ENCODE results near the gene DDX18. TPM values are rescaled to one million over a fixed set of nuclear protein-coding genes. Genes with fewer than 3 reads are reported as not detected.
"Not testable (repeated sequence)": the region's sequence is repeated elsewhere in the genome, so short reads cannot be mapped to it uniquely, and the experiment has no call there.

Gene DDX18
- total RNA-seq, 2 experiments from 2014 or later: 75.1 to 79.1 TPM

GRCh38 chr2:117815946-117816345 is 1.5 kb downstream of the DDX18 start:
- H3K36me3 Mint-ChIP-seq: peaks cover 14% of the 10 kb centered on the region
- H3K27ac Mint-ChIP-seq: no peak overlapping the region
- H3K4me3 Mint-ChIP-seq: peak overlapping the region; percentile 97
- ATAC-seq (ENCODE audit: low read depth) (no peak), DNase-seq (no peak)
- POLR2A ChIA-PET: no interaction called here
- H3K4me1 Mint-ChIP-seq: peaks cover 26% of the 10 kb centered on the region
- no peaks in the 10 kb centered on the region for H3K27me3 Mint-ChIP-seq
- H3K9me3 Mint-ChIP-seq: no peaks in the 10 kb centered on the region

GRCh38 chr2:117818921-117819320 is 4.4 kb downstream of the DDX18 start:
- Mint-ChIP-seq H3K4me1 (peaks cover 26% of the 10 kb centered on the region), H3K9me3 (no peaks in the 10 kb centered on the region), H3K27ac (peak overlapping the region; percentile 27), H3K4me3 (no peak overlapping the region), H3K36me3 (peaks cover 30% of the 10 kb centered on the region), H3K27me3 (no peaks in the 10 kb centered on the region)
- POLR2A ChIA-PET: no interaction called here
- ATAC-seq (ENCODE audit: low read depth) (no peak), DNase-seq (no peak)

DNA sequence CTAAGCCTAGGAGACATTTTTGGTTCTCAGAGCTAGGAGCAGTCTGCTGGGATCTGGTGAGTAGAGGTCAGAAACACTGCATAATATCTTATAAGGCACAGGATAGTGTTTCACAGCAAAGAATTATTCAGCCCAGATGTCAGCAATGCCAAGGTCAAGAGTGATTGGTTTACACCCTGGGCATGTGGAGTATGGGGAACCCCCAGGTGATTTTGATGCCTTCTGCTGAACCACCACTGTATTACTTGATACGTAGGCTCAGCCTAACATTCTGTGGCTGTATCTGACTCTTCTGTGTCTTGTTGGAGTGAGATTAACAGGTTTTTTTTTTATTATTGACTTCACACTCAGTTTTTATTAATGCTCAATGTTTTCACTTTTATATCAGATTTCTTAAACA is 6.0 kb downstream of the DDX18 start:
- ATAC-seq (ENCODE audit: low read depth): no peak
- H3K36me3 Mint-ChIP-seq: peaks cover 38% of the 10 kb centered on the region
- H3K4me3 Mint-ChIP-seq: no peak overlapping the region
- H3K27me3 Mint-ChIP-seq: no peaks in the 10 kb centered on the region
- POLR2A ChIA-PET: no interaction called here
- no peak overlapping the region for H3K27ac Mint-ChIP-seq
- peaks cover 18% of the 10 kb centered on the region for H3K4me1 Mint-ChIP-seq
- no peaks in the 10 kb centered on the region for H3K9me3 Mint-ChIP-seq
- no peak for DNase-seq

DNA sequence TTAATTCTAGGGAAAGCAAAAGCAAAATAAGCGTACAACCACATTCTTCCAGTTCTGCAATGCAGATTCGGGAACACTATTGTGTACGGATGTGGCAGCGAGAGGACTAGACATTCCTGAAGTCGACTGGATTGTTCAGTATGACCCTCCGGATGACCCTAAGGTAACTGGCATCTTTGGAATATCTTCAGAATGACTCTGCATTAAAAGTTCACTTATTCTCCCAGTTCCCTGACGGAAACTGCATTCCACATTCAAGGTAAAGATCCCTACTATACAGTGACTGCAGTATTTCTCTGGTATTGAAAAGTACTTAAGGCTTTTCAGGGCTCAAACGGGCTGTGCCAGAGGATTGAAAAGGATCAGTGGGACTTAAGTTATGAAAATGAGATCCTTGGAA is 10.9 kb downstream of the DDX18 start:
- Mint-ChIP-seq H3K36me3 (peaks cover 51% of the 10 kb centered on the region), H3K4me3 (no peak overlapping the region), H3K27ac (no peak overlapping the region), H3K4me1 (peaks cover 2% of the 10 kb centered on the region), H3K27me3 (no peaks in the 10 kb centered on the region), H3K9me3 (no peaks in the 10 kb centered on the region)
- POLR2A ChIA-PET: no interaction called here
- ATAC-seq (ENCODE audit: low read depth) (no peak), DNase-seq (no peak)

- ATAC-seq (ENCODE audit: low read depth); H3K27me3 Mint-ChIP-seq; H3K4me3 Mint-ChIP-seq; H3K9me3 Mint-ChIP-seq; H3K27ac Mint-ChIP-seq; POLR2A ChIA-PET; H3K4me1 Mint-ChIP-seq; DNase-seq: not testable (repeated sequence)
- peaks cover 49% of the 10 kb centered on the region for H3K36me3 Mint-ChIP-seq
Observed at GRCh38 chr2:117827464-117827863, 13.0 kb downstream of the DDX18 start.

GRCh38 chr2:117828870-117829269 is 14.4 kb downstream of the DDX18 start:
- Mint-ChIP-seq H3K4me1 (peaks cover 2% of the 10 kb centered on the region), H3K36me3 (peaks cover 37% of the 10 kb centered on the region), H3K9me3 (no peaks in the 10 kb centered on the region), H3K27me3 (no peaks in the 10 kb centered on the region), H3K4me3 (no peak overlapping the region), H3K27ac (no peak overlapping the region)
- POLR2A ChIA-PET: no interaction called here
- DNase-seq (no peak), ATAC-seq (ENCODE audit: low read depth) (no peak)

DNA sequence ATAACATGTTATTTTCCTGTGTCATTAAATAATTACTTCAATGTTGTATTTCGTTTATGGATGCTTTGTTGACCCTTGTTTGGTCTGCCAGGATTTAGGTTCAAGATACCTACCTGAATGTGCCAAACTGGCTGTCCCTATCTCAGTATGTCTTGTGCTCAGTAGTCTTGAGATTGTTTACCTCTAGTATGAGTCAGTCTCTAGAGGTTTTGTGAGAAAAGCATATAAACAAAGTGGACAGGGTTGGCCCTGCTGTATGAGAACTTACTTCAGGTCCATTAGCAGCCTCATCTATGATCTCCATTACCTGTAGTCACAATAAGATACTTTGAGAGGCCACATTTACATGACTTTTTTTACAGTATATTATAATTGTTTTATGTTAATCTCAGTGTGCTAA is 17.8 kb downstream of the DDX18 start:
- H3K4me3 Mint-ChIP-seq: no peak overlapping the region
- no peaks in the 10 kb centered on the region for H3K27me3 Mint-ChIP-seq
- H3K27ac Mint-ChIP-seq: no peak overlapping the region
- POLR2A ChIA-PET: no interaction called here
- H3K4me1 Mint-ChIP-seq: peaks cover 4% of the 10 kb centered on the region
- no peak for ATAC-seq (ENCODE audit: low read depth)
- no peak for DNase-seq
- no peaks in the 10 kb centered on the region for H3K9me3 Mint-ChIP-seq
- H3K36me3 Mint-ChIP-seq: peaks cover 14% of the 10 kb centered on the region

GRCh38 chr2:117832905-117833613 is 18.6 kb downstream of the DDX18 start:
- Mint-ChIP-seq H3K27me3 (no peaks in the 10 kb centered on the region), H3K9me3 (no peaks in the 10 kb centered on the region), H3K27ac (no peak overlapping the region), H3K36me3 (peaks cover 8% of the 10 kb centered on the region), H3K4me1 (peaks cover 4% of the 10 kb centered on the region), H3K4me3 (no peak overlapping the region)
- POLR2A ChIA-PET: no interaction called here
- ATAC-seq (ENCODE audit: low read depth) (peak; percentile 48), DNase-seq (peak; percentile 33)

GRCh38 chr2:117833911-117834310 is 19.4 kb downstream of the DDX18 start:
- Mint-ChIP-seq H3K27ac (no peak overlapping the region), H3K4me3 (no peak overlapping the region), H3K9me3 (no peaks in the 10 kb centered on the region), H3K4me1 (peaks cover 4% of the 10 kb centered on the region), H3K27me3 (no peaks in the 10 kb centered on the region), H3K36me3 (peaks cover 8% of the 10 kb centered on the region)
- POLR2A ChIA-PET: no interaction called here
- ATAC-seq (ENCODE audit: low read depth) (no peak), DNase-seq (no peak)

GRCh38 chr2:117834992-117835391 is 20.5 kb downstream of the DDX18 start:
- Mint-ChIP-seq H3K36me3 (peaks cover 7% of the 10 kb centered on the region), H3K27me3 (no peaks in the 10 kb centered on the region), H3K27ac (no peak overlapping the region), H3K4me1 (peaks cover 3% of the 10 kb centered on the region), H3K9me3 (no peaks in the 10 kb centered on the region), H3K4me3 (no peak overlapping the region)
- DNase-seq (no peak), ATAC-seq (ENCODE audit: low read depth) (no peak)
- POLR2A ChIA-PET: no interaction called here

DNA sequence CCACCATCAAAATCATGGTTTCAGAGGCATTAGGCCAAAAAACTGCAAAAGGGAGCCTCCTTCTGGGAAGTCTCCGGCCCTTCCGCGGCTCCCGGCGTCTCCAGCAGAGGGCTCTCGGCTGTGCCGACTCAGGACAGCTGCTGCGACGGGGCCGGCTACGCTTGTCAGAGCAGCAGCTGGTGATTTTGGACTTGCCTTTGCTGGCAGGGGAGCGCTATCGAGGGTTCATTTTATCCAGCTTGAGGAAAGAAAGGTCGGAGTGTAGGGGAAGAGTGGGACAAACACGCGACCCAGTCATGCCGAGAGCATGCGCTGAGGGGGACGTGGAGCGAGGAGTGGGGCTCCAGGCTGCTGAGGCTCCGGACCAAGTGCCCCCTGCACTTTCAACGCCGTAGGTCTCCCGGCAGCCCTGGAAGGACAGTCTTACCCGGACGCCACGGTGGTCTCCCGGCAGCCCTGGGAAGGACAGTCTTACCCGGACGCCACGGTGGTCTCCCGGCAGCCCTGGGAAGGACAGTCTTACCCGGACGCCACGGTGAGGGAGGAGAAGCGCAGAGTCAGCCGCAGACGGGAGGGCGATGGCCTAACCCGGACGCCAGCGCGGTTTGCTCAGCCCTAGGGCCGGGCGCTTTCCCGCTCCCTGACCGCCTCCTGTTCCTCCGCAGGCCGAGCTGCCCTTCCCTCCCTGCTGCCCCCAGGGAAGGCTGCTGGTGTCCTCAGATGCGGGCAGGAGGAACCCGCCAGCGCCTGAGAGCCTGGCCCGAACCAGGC is 21.7 kb downstream of the DDX18 start:
- Mint-ChIP-seq H3K27ac (peak overlapping the region; percentile 9), H3K36me3 (peaks cover 7% of the 10 kb centered on the region), H3K4me1 (peaks cover 3% of the 10 kb centered on the region), H3K27me3 (no peaks in the 10 kb centered on the region), H3K9me3 (no peaks in the 10 kb centered on the region), H3K4me3 (peak overlapping the region; percentile 59)
- ATAC-seq (ENCODE audit: low read depth): peak; percentile 77
- POLR2A ChIA-PET: no interaction called here
- DNase-seq: peak; percentile 62

GRCh38 chr2:117845304-117845703 is 30.8 kb downstream of the DDX18 start:
- H3K27ac Mint-ChIP-seq: no peak overlapping the region
- H3K36me3 Mint-ChIP-seq: no peaks in the 10 kb centered on the region
- H3K27me3 Mint-ChIP-seq: peaks cover 16% of the 10 kb centered on the region
- no peaks in the 10 kb centered on the region for H3K4me1 Mint-ChIP-seq
- no peak for DNase-seq
- ATAC-seq (ENCODE audit: low read depth): no peak
- peaks cover 3% of the 10 kb centered on the region for H3K9me3 Mint-ChIP-seq
- no peak overlapping the region for H3K4me3 Mint-ChIP-seq
- POLR2A ChIA-PET: no interaction called here

GRCh38 chr2:117850015-117850414 is 35.5 kb downstream of the DDX18 start:
- Mint-ChIP-seq H3K4me3 (no peak overlapping the region), H3K36me3 (no peaks in the 10 kb centered on the region), H3K4me1 (no peaks in the 10 kb centered on the region), H3K27me3 (peaks cover 40% of the 10 kb centered on the region), H3K27ac (no peak overlapping the region), H3K9me3 (peaks cover 3% of the 10 kb centered on the region)
- no peak for DNase-seq
- no peak for ATAC-seq (ENCODE audit: low read depth)
- POLR2A ChIA-PET: no interaction called here

DNA sequence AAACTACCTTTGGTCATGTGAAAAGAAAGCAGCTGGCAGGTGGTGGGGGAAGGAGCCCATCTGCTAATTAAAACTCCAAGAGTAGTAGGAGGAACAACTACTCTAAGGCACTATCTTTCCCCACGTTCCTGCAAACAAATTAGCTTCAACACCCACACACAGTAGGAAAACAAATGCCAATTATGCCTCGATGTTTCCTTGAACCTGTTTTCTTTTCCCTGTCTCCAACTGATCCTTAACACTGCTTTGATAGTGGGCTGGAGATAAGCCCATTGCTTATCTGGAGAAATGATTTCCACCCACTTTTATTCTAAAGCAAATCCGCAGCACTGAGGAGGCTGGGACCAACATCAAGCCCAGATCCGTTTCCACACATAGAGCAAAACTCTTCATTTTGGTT is 36.0 kb downstream of the DDX18 start:
- DNase-seq: no peak
- H3K4me1 Mint-ChIP-seq: no peaks in the 10 kb centered on the region
- peaks cover 3% of the 10 kb centered on the region for H3K9me3 Mint-ChIP-seq
- peaks cover 40% of the 10 kb centered on the region for H3K27me3 Mint-ChIP-seq
- POLR2A ChIA-PET: no interaction called here
- H3K4me3 Mint-ChIP-seq: no peak overlapping the region
- no peaks in the 10 kb centered on the region for H3K36me3 Mint-ChIP-seq
- H3K27ac Mint-ChIP-seq: no peak overlapping the region
- ATAC-seq (ENCODE audit: low read depth): no peak

All from activated naive CD8-positive, alpha-beta T cell treated with anti-CD3 and anti-CD28 coated beads, Interleukin-2, amount 10 ng/mL, durations not matched to agents 7 days and 5 days (primary cell).